Measurements from ENCODE around the gene CMIP. TPM values are rescaled to one million over a fixed set of nuclear protein-coding genes. Genes with fewer than 3 reads are reported as not detected.
A peak's percentile ranks its signal among the peaks of the same experiment; 100 is the strongest.
"Not testable (repeated sequence)": the region's sequence is repeated elsewhere in the genome, so short reads cannot be mapped to it uniquely, and the experiment has no call there.

Gene CMIP
- total RNA-seq, 1 donor from 2014 or later: 6.6 TPM

- no peak overlapping the region for H3K4me3 Mint-ChIP-seq
- no peaks in the 10 kb centered on the region for H3K9me3 ChIP-seq (ENCODE audit: low read depth)
- no peaks in the 10 kb centered on the region for H3K9me3 Mint-ChIP-seq
- H3K4me1 Mint-ChIP-seq: peaks cover 18% of the 10 kb centered on the region
- H3K4me2 ChIP-seq: no peak overlapping the region
- no peaks in the 10 kb centered on the region for H3K79me2 ChIP-seq (ENCODE audit: low read depth)
- no peaks in the 10 kb centered on the region for H3F3A ChIP-seq (ENCODE audit: low read depth)
- peaks cover 5% of the 10 kb centered on the region for H3K4me1 ChIP-seq
- H3K36me3 Mint-ChIP-seq: peaks cover 14% of the 10 kb centered on the region
- H3K27me3 ChIP-seq: no peaks in the 10 kb centered on the region
- TF ChIP-seq, protein P1, sequence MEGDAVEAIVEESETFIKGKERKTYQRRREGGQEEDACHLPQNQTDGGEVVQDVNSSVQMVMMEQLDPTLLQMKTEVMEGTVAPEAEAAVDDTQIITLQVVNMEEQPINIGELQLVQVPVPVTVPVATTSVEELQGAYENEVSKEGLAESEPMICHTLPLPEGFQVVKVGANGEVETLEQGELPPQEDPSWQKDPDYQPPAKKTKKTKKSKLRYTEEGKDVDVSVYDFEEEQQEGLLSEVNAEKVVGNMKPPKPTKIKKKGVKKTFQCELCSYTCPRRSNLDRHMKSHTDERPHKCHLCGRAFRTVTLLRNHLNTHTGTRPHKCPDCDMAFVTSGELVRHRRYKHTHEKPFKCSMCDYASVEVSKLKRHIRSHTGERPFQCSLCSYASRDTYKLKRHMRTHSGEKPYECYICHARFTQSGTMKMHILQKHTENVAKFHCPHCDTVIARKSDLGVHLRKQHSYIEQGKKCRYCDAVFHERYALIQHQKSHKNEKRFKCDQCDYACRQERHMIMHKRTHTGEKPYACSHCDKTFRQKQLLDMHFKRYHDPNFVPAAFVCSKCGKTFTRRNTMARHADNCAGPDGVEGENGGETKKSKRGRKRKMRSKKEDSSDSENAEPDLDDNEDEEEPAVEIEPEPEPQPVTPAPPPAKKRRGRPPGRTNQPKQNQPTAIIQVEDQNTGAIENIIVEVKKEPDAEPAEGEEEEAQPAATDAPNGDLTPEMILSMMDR (IDR thresholded peaks at IDR 0.05): no peak
- no peak for TF ChIP-seq EZH2 (IDR thresholded peaks at IDR 0.05)
- TF ChIP-seq EZH2phosphoT487 (IDR thresholded peaks at IDR 0.05): no peak
- no peaks in the 10 kb centered on the region for H3K27me3 Mint-ChIP-seq (ENCODE audit: insufficient read depth, low read depth)
- H2AFZ ChIP-seq (replicated peaks): no peak overlapping the region
- no peak overlapping the region for H3K9ac ChIP-seq
- no peak overlapping the region for H3K27ac Mint-ChIP-seq
- peaks cover 11% of the 10 kb centered on the region for H4K20me1 ChIP-seq (ENCODE audit: low read depth)
- H3K4me3 ChIP-seq: no peak overlapping the region
- H3K36me3 ChIP-seq: no peaks in the 10 kb centered on the region
- no peak overlapping the region for H3K27ac ChIP-seq
- DNase-seq (ENCODE audit: low spot score): no peak
These were observed 243.6 kb downstream of the CMIP start for GRCh38 chr16:81688182-81688581.

DNA sequence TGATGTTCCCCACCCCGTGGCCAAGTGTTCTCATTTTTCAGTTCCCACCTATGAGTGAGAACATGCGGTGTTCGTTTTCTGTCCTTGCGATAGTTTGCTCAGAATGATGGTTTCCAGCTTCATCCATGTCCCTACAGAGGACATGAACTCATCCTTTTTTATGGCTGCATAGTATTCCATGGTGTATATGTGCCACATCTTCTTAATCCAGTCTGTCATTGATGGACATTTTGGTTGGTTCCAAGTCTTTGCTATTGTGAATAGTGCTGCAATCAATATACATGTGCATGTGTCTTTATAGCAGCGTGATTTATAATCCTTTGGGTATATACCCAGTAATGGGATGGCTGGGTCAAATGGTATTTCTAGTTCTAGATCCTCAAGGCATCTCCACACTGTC lies 244.2 kb downstream of the CMIP start:
- Mint-ChIP-seq H3K4me1 (peaks cover 20% of the 10 kb centered on the region), H3K36me3 (peaks cover 16% of the 10 kb centered on the region)
- H2AFZ ChIP-seq (replicated peaks); H3K27ac ChIP-seq; H3K4me3 ChIP-seq; H3K4me3 Mint-ChIP-seq; H3K4me2 ChIP-seq; H3K9ac ChIP-seq; H3K27ac Mint-ChIP-seq; H3K9me3 Mint-ChIP-seq; H3K4me1 ChIP-seq; H3F3A ChIP-seq (ENCODE audit: low read depth); H3K9me3 ChIP-seq (ENCODE audit: low read depth); H3K79me2 ChIP-seq (ENCODE audit: low read depth); DNase-seq (ENCODE audit: low spot score); H3K27me3 ChIP-seq; H3K27me3 Mint-ChIP-seq (ENCODE audit: insufficient read depth, low read depth); H3K36me3 ChIP-seq: not testable (repeated sequence)
- H4K20me1 ChIP-seq (ENCODE audit: low read depth): peaks cover 11% of the 10 kb centered on the region

DNA sequence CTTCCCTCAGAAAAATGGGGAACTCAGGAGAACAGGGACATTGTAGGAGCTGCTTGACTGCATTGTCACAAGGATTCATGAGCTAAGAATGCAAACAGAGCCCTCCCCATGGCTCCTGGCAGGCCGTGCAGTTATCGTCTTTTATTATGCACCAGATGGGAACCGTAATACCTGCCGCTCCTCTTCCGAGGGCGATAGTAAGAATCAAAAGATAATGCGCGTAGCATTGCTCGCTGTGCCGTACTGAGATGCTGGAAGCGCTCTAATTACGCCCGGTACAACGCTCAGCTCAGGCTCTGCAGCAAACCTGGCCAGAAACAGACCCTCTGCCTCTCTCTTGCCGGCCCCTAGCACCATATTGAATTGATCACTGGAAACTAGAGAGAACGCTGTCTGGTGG lies 247.4 kb downstream of the CMIP start:
- H3K27me3 Mint-ChIP-seq (ENCODE audit: insufficient read depth, low read depth): peaks cover 2% of the 10 kb centered on the region
- no peaks in the 10 kb centered on the region for H3K9me3 Mint-ChIP-seq
- Histone ChIP-seq H3K27me3 (no peaks in the 10 kb centered on the region), H3K4me2 (no peak overlapping the region), H4K20me1 (ENCODE audit: low read depth) (peaks cover 11% of the 10 kb centered on the region), H3K4me3 (no peak overlapping the region), H3K4me1 (peaks cover 28% of the 10 kb centered on the region), H3F3A (ENCODE audit: low read depth) (peaks cover 15% of the 10 kb centered on the region), H2AFZ (replicated peaks) (no peak overlapping the region), H3K9ac (no peak overlapping the region), H3K79me2 (ENCODE audit: low read depth) (no peaks in the 10 kb centered on the region), H3K9me3 (ENCODE audit: low read depth) (no peaks in the 10 kb centered on the region), H3K36me3 (no peaks in the 10 kb centered on the region), H3K27ac (no peak overlapping the region)
- no peak for DNase-seq (ENCODE audit: low spot score)
- no peak for TF ChIP-seq EZH2phosphoT487 (IDR thresholded peaks at IDR 0.05)
- TF ChIP-seq, protein P1 (IDR thresholded peaks at IDR 0.05): no peak
- no peak for TF ChIP-seq EZH2 (IDR thresholded peaks at IDR 0.05)
- H3K4me1 Mint-ChIP-seq: peaks cover 52% of the 10 kb centered on the region
- peak overlapping the region; percentile 54 for H3K27ac Mint-ChIP-seq
- H3K4me3 Mint-ChIP-seq: no peak overlapping the region
- H3K36me3 Mint-ChIP-seq: peaks cover 27% of the 10 kb centered on the region

DNA sequence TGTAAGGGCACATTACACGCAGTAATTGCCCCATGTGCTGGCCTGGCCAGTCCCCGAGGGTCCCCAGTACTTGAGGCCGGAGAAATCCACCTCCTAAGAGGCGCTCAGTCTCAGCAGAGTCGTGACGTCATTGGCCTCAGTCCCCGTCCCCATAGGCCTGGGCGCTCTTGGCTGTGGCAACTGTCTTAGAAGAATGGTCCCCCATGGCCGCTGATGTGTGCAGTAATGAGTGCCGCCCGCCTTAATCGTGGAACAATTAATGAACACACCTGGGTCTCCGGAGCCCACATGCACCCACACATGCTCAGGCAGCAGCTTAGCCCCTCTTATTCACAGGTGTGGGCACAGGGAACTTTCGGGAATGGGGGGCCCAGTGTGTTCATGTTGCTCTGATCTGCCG lies 248.0 kb downstream of the CMIP start:
- H3K4me1 ChIP-seq: peaks cover 28% of the 10 kb centered on the region
- H3K4me2 ChIP-seq: no peak overlapping the region
- no peak overlapping the region for H3K4me3 ChIP-seq
- H3K9me3 ChIP-seq (ENCODE audit: low read depth): no peaks in the 10 kb centered on the region
- H3K27ac ChIP-seq: no peak overlapping the region
- no peaks in the 10 kb centered on the region for H3K79me2 ChIP-seq (ENCODE audit: low read depth)
- H3K27ac Mint-ChIP-seq: peak overlapping the region; percentile 42
- H3K9me3 Mint-ChIP-seq: no peaks in the 10 kb centered on the region
- no peak overlapping the region for H3K9ac ChIP-seq
- no peaks in the 10 kb centered on the region for H3K36me3 ChIP-seq
- H3K4me1 Mint-ChIP-seq: peaks cover 56% of the 10 kb centered on the region
- no peak for DNase-seq (ENCODE audit: low spot score)
- no peaks in the 10 kb centered on the region for H3K27me3 ChIP-seq
- TF ChIP-seq EZH2phosphoT487 (IDR thresholded peaks at IDR 0.05): no peak
- TF ChIP-seq EZH2 (IDR thresholded peaks at IDR 0.05): no peak
- TF ChIP-seq, protein P1 (IDR thresholded peaks at IDR 0.05): no peak
- no peak overlapping the region for H3K4me3 Mint-ChIP-seq
- H3K27me3 Mint-ChIP-seq (ENCODE audit: insufficient read depth, low read depth): peaks cover 2% of the 10 kb centered on the region
- no peak overlapping the region for H2AFZ ChIP-seq (replicated peaks)
- peaks cover 27% of the 10 kb centered on the region for H3K36me3 Mint-ChIP-seq
- peaks cover 15% of the 10 kb centered on the region for H3F3A ChIP-seq (ENCODE audit: low read depth)
- peaks cover 10% of the 10 kb centered on the region for H4K20me1 ChIP-seq (ENCODE audit: low read depth)

All from neural progenitor cell (in vitro differentiated cells).